GM23338 (cell line): ENCODE measurements around the gene NLK.

Experiments
- CREB1 ChIP-seq: fragments of 250-450 bp; sonication (Bioruptor Pico); IDR thresholded peaks from 2 replicates; pipeline ENCODE4 v1.5.0; 2020; ENCODE audit warnings: low read depth, mild to moderate bottlenecking, moderate library complexity
- CTCF ChIP-seq, 2 experiments: fragments of 200-600 bp in 1 of 2; sonication (generic) in 1 of 2; conservative IDR thresholded peaks; 2 replicates each; pipeline versions ENCODE4 v1.5.1 to v1.6.1; 2016 to 2017; ENCODE audit warnings: antibody characterized with exemption in 2 of 2, low read depth in 2 of 2, mild to moderate bottlenecking in 2 of 2, moderate library complexity in 1 of 2
- ETS1 ChIP-seq: IDR thresholded peaks from 2 replicates; pipeline ENCODE4 v1.6.1; 2016; ENCODE audit warnings: antibody characterized with exemption
- EZH2 ChIP-seq: fragments of 200-600 bp; sonication (generic); IDR thresholded peaks from one replicate; pipeline ENCODE4 v1.8.0; 2017; ENCODE audit warnings: antibody characterized with exemption, mild to moderate bottlenecking, low read depth; ENCODE audit not compliant: unreplicated experiment
- EZH2phosphoT487 ChIP-seq: fragments of 200-600 bp; sonication (generic); IDR thresholded peaks from one replicate; pipeline ENCODE4 v1.8.1; 2018; ENCODE audit warnings: antibody characterized with exemption; ENCODE audit not compliant: unreplicated experiment
- JUNB ChIP-seq: IDR thresholded peaks from one replicate; pipeline ENCODE4 v1.6.1; 2016; ENCODE audit warnings: antibody characterized with exemption; ENCODE audit not compliant: unreplicated experiment
- POLR2AphosphoS5 ChIP-seq: IDR thresholded peaks from 2 replicates; pipeline ENCODE4 v1.6.1; 2016; ENCODE audit warnings: antibody characterized with exemption, low read depth
- REST ChIP-seq: IDR thresholded peaks from one replicate; pipeline ENCODE4 v1.6.1; 2018; ENCODE audit warnings: antibody characterized with exemption; ENCODE audit not compliant: unreplicated experiment
- ZNF331 ChIP-seq: fragments of 250-450 bp; sonication (Bioruptor Pico); IDR thresholded peaks from 2 replicates; pipeline ENCODE4 v1.5.0; 2020; ENCODE audit warnings: low read depth, mild to moderate bottlenecking, moderate library complexity

- TF ChIP-seq EZH2 (no peak), CTCF (conservative IDR thresholded peaks at IDR 0.05; ENCODE audit: low read depth in 2 of 2) (no peak), POLR2AphosphoS5 (no peak), ETS1 (no peak), JUNB (no peak), REST (no peak), ZNF331 (CRISPR knock-in tag) (no peak), EZH2phosphoT487 (no peak), CREB1 (CRISPR knock-in tag) (no peak)
These were observed 200.3 kb downstream of the NLK start for GRCh38 chr17:28242791-28243190.
